Ovary (tissue), 9 donors: ENCODE measurements around the gene ELANE. TPM values are rescaled to one million over a fixed set of nuclear protein-coding genes. Genes with fewer than 3 reads are reported as not detected.

Source experiments
- DNase-seq, 5 donors: peaks; one replicate each; pipeline ENCODE4 v3.0.0-alpha.2; 2019 to 2020
- H3K27ac ChIP-seq, 2 donors: fragments of 200-600 bp; one replicate each; pipeline versions ENCODE4 v1.5.1 to v1.8.0; 2019 to 2022
- H3K27me3 ChIP-seq: fragments of 200-600 bp; one replicate; pipeline ENCODE4 v1.8.0; 2022
- H3K36me3 ChIP-seq: fragments of 200-600 bp; sonication (generic); one replicate; pipeline ENCODE4 v1.5.1; 2019
- H3K4me1 ChIP-seq: one replicate; pipeline ENCODE4 v1.8.1; 2013; ENCODE audit warnings: mild to moderate bottlenecking, moderate library complexity; ENCODE audit not compliant: insufficient read depth
- H3K4me3 ChIP-seq: fragments of 200-600 bp; sonication (generic); one replicate; pipeline ENCODE4 v1.5.1; 2017
- H3K9me3 ChIP-seq, 2 donors: fragments of 200-600 bp in 1 of 2; sonication (generic) in 1 of 2; one replicate each; pipeline versions ENCODE4 v1.5.1 to v1.8.1; 2013 to 2019; ENCODE audit warnings: mild to moderate bottlenecking in 1 of 2, moderate library complexity in 1 of 2
- EP300 ChIP-seq: sonication (generic); formaldehyde crosslinking; IDR thresholded peaks from one replicate; pipeline ENCODE4 v1.6.1; 2017; ENCODE audit warnings: antibody characterized with exemption
- POLR2A ChIP-seq: fragments of 450-650 bp; IDR thresholded peaks from one replicate; pipeline ENCODE4 v1.6.1; 2017; ENCODE audit warnings: antibody characterized with exemption, mild to moderate bottlenecking, moderate library complexity
- WGBS, 3 donors: extraction: QIAGEN DNeasy Blood & Tissue Kit in 1 of 3; methylation state at CpG; one replicate each; pipeline versions ENCODE4 v1.1.5 to v1.1.7; 2013 to 2017; 5-methylcytosine and 5-hydroxymethylcytosine counted together
- intact Hi-C, 4 donors: fragments of 100-400 bp; cut with DNase I; formaldehyde crosslinking; loops; one replicate each; pipeline versions ENCODE4 v1.11.0 to v1.15.1; 2022 to 2023
- polyA plus RNA-seq, 2 donors: library from polyadenylated mRNA; stranded (reverse); fragments of 200-250 nt in 1 of 2; fragments of 350-450 nt in 1 of 2; fragmentation: Illumina TruSeq in 1 of 2; extraction: RNeasy Lipid Tissue Mini Kit (QIAGEN cat#74804) in 1 of 2; gene quantifications; one replicate each; pipeline ENCODE4 v1.2.3, GENCODE V29; 2013 to 2014
- total RNA-seq, 7 donors: library from RNA; depleted of rRNA in 2 of 7; stranded (reverse); fragments of >200 nt in 2 of 7; fragmentation: NEBNext Ultra II Directional in 3 of 7; extraction: Animal tissue kit (Norgen Biotek cat#: 25700) in 3 of 7; gene quantifications; one replicate each; pipeline versions ENCODE4 v1.1.0 to v1.2.4, GENCODE V29; 2016 to 2023
- TF ChIP-seq, protein P1 (sequence below), 3 donors: fragments of 450-650 bp in 2 of 3; fragments of 200-600 bp in 1 of 3; IDR thresholded peaks; one replicate each; pipeline versions ENCODE4 v1.5.1 to v1.8.0; 2016 to 2022; ENCODE audit warnings: antibody characterized with exemption in 3 of 3, mild to moderate bottlenecking in 1 of 3
- donor health status: DM: no; HTN: no; CAD: no; lungs with moderate emphysema.
- donor health status: DM: no; HTN: no; CAD: no.
- donor health status: Bipolar disorder and iron deficiency.
- donor health status: DM: yes; HTN: yes; CAD: no.
- donor health status: DM: no; HTN: no; CAD: no.
- donor health status: DM: yes; HTN: yes; CAD: no.

The ELANE gene
- total and polyA plus RNA-seq, 9 donors, result 0.27 to 0.72 (median 0.47) TPM; not detected in 5

DNA sequence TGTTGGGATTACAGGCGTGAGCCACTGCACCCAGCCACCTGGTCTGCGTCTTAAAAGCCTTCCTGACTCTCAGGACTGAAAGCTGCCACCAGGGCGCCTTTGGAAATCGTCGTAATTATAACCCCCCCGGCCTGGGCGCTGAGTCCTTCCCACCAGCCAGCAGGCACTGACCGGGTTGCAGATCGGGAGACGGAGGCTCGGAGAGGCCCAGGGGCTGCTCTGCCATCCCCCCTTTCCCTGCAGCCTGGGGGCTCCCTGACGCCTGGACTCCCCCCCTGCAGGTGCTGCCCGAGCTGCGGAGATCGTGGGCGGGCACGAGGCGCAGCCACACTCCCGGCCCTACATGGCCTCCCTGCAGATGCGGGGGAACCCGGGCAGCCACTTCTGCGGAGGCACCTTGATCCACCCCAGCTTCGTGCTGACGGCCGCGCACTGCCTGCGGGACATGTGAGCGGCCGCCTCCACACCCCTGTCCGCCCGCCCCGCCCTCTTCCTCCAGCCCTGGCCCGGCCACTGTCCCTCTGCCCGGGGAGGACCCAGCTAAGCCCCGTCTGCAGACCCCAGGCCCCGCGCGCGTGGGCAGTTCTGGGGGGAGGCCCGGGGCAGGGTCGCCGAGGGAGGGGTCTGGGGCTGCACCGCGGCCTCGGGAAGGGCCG lies 8.8 kb upstream of the ELANE start:
- no peak for DNase-seq
- H3K4me1 ChIP-seq, result peaks cover 13% of the 10 kb centered on the region
- no peak for TF ChIP-seq EP300
- no peak for TF ChIP-seq POLR2A
- TF ChIP-seq, protein P1, sequence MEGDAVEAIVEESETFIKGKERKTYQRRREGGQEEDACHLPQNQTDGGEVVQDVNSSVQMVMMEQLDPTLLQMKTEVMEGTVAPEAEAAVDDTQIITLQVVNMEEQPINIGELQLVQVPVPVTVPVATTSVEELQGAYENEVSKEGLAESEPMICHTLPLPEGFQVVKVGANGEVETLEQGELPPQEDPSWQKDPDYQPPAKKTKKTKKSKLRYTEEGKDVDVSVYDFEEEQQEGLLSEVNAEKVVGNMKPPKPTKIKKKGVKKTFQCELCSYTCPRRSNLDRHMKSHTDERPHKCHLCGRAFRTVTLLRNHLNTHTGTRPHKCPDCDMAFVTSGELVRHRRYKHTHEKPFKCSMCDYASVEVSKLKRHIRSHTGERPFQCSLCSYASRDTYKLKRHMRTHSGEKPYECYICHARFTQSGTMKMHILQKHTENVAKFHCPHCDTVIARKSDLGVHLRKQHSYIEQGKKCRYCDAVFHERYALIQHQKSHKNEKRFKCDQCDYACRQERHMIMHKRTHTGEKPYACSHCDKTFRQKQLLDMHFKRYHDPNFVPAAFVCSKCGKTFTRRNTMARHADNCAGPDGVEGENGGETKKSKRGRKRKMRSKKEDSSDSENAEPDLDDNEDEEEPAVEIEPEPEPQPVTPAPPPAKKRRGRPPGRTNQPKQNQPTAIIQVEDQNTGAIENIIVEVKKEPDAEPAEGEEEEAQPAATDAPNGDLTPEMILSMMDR (IDR thresholded peaks at IDR 0.05), result no peak
- no peaks in the 10 kb centered on the region for H3K9me3 ChIP-seq
- intact Hi-C loops, result loop anchor here in 1 of 4 donors (10.0 kb wide), 1 partner anchor 89 kb away; the partner anchor contains the start of gene MISP
- 3 to 9% (median 5%) methylated on average over 21 to 46 of the region's 46 CpGs for WGBS, 3 donors
- H3K27me3 ChIP-seq, result peaks cover 11% of the 10 kb centered on the region
- no peak overlapping the region for H3K27ac ChIP-seq
- no peak overlapping the region for H3K4me3 ChIP-seq
- no peaks in the 10 kb centered on the region for H3K36me3 ChIP-seq

- peaks cover 13% of the 10 kb centered on the region for H3K4me1 ChIP-seq
- WGBS, 3 donors, result 1 to 10% (median 4%) methylated on average over 32 to 52 of the region's 70 CpGs
- TF ChIP-seq EP300, result no peak
- no peak for TF ChIP-seq POLR2A
- TF ChIP-seq, protein P1 (IDR thresholded peaks at IDR 0.05), result no peak
- H3K36me3 ChIP-seq, result no peaks in the 10 kb centered on the region
- peak in 1 of 5 donors; percentile 33 for DNase-seq
- no peak overlapping the region for H3K27ac ChIP-seq
- H3K27me3 ChIP-seq, result peaks cover 11% of the 10 kb centered on the region
- no peak overlapping the region for H3K4me3 ChIP-seq
- no peaks in the 10 kb centered on the region for H3K9me3 ChIP-seq
- intact Hi-C loops, result loop anchor here in 1 of 4 donors (10.0 kb wide), 1 partner anchor 89 kb away; the partner anchor contains the start of gene MISP
Observed at GRCh38 chr19:843836-844545, 8.1 kb upstream of the ELANE start.

DNA sequence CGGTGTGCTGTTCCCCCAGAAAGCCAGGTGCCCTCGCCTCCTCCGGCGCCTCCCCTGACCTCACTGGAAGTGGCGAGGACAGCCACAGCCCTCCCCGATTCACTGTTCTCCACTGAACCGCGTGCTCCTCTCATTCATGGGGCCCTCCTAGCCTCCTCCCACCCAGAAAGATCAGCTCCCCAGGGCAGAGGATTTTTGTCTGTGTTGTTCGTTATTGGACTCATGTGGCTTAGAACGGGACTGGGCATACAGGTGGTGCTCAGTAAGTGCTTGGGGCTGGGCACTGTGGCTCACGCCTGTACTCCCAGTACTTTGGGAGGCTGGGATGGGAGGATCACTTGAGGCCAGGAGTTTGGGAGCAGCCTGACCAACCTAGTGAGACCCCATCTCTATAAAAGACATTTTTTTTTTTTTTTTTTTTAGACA lies 7.5 kb upstream of the ELANE start:
- H3K27me3 ChIP-seq, result peaks cover 11% of the 10 kb centered on the region
- no peak overlapping the region for H3K27ac ChIP-seq
- 12 to 15% (median 15%) methylated on average over 6 to 11 of the region's 11 CpGs for WGBS, 3 donors
- H3K4me1 ChIP-seq, result peaks cover 13% of the 10 kb centered on the region
- intact Hi-C loops, result loop anchor here in 1 of 4 donors (10.0 kb wide), 1 partner anchor 90 kb away; the partner anchor contains the start of gene MISP
- no peak for TF ChIP-seq POLR2A
- no peak for DNase-seq
- H3K9me3 ChIP-seq, result no peaks in the 10 kb centered on the region
- no peak overlapping the region for H3K4me3 ChIP-seq
- H3K36me3 ChIP-seq, result no peaks in the 10 kb centered on the region

GRCh38 chr19:845707-846521 lies 6.2 kb upstream of the ELANE start:
- intact Hi-C loops, result loop anchor here in 1 of 4 donors (10.0 kb wide), 1 partner anchor 91 kb away; the partner anchor contains the start of gene MISP
- H3K9me3 ChIP-seq, result no peaks in the 10 kb centered on the region
- H3K36me3 ChIP-seq, result no peaks in the 10 kb centered on the region
- H3K4me3 ChIP-seq, result no peak overlapping the region
- H3K4me1 ChIP-seq, result peaks cover 14% of the 10 kb centered on the region
- H3K27ac ChIP-seq, result no peak overlapping the region
- no peak for DNase-seq
- 78 to 84% (median 84%) methylated on average over 37 of the region's 37 CpGs for WGBS, 3 donors
- TF ChIP-seq POLR2A (no peak), EP300 (no peak)
- TF ChIP-seq, protein P1 (IDR thresholded peaks at IDR 0.05), result no peak
- H3K27me3 ChIP-seq, result peaks cover 11% of the 10 kb centered on the region
